Kidney capillary endothelial cell (primary cell): ENCODE measurements around the gene PRPF18.
A peak's percentile ranks its signal among the peaks of the same experiment; 100 is the strongest.
"Not testable (repeated sequence)": the region's sequence is repeated elsewhere in the genome, so short reads cannot be mapped to it uniquely, and the experiment has no call there.

ENCODE experiments used
- DNase-seq: peaks from one replicate; pipeline ENCODE4 v3.0.0-alpha.2; 2018; ENCODE audit warnings: low spot score

PRPF18 gene, protein sequence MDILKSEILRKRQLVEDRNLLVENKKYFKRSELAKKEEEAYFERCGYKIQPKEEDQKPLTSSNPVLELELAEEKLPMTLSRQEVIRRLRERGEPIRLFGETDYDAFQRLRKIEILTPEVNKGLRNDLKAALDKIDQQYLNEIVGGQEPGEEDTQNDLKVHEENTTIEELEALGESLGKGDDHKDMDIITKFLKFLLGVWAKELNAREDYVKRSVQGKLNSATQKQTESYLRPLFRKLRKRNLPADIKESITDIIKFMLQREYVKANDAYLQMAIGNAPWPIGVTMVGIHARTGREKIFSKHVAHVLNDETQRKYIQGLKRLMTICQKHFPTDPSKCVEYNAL

GRCh38 chr10:13586676-13587355 lies at the start of gene PRPF18:
Gene PRPF18 (plus strand): TSS chr10:13586965. CDS start chr10:13587087, 122 bp downstream.
- DNase-seq, result peak; percentile 89

DNA sequence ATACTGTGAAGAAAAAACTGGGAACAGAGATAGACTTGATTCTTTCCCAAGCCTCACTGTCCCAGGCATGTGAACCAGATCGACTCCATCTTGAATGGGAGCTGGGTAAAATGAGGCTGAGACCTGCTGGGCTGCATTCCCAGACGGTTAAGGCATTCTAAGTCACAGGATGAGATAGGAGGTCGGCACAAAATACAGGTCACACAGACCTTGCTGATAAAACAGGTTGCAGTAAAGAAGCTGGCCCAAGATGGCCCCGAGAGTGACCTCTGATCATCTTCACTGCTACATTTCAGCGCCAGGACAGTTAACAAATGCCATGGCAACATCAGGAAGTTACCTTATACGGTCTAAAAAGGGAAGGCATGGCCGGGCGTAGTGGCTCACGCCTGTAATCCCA lies 48.8 kb upstream of the PRPF18 start:
- DNase-seq, result not testable (repeated sequence)

DNA sequence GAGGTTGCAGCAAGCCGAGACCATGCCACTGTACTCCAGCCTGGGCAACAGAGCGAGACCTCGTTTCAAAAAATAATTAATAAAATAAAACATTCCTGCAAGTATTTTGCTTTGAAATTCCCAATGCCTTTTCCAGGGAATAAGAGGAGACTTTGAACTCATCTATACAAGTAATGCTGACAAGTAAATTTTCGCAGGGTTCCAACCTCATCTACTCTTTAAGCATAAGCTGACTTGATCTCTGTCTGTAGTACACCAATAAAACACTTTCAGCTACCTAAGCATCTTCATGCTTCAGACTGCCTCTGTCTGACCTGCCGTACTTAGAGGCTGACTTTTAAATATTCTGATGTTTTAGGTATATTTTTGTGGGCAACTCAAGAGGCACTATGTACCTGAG lies 44.2 kb upstream of the PRPF18 start:
- DNase-seq, result no peak

GRCh38 chr10:13550802-13551201 lies 36.0 kb upstream of the PRPF18 start:
- DNase-seq, result no peak

GRCh38 chr10:13555884-13556510 lies 30.8 kb upstream of the PRPF18 start:
- no peak for DNase-seq

GRCh38 chr10:13559124-13559700 lies 27.6 kb upstream of the PRPF18 start:
- DNase-seq, result no peak

DNA sequence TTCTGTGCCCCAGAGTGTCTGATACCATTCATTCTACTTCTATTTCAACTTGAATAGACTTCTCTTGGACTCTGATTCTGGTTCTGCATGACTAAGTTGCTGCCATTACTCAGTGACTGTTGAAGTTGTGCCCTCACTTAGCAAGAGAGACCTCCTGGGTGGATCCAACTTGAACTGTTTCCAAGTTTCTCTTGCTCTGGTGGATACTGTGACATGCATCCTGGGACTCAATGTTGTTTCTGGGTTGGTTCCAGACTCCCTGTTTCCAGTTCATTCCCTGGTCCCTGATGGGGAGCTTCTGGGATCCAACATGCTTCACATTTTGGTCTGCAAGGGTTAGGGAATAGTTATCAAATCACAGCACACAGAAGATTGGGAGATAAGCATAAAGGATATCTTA lies 26.2 kb upstream of the PRPF18 start:
- DNase-seq, result no peak

DNA sequence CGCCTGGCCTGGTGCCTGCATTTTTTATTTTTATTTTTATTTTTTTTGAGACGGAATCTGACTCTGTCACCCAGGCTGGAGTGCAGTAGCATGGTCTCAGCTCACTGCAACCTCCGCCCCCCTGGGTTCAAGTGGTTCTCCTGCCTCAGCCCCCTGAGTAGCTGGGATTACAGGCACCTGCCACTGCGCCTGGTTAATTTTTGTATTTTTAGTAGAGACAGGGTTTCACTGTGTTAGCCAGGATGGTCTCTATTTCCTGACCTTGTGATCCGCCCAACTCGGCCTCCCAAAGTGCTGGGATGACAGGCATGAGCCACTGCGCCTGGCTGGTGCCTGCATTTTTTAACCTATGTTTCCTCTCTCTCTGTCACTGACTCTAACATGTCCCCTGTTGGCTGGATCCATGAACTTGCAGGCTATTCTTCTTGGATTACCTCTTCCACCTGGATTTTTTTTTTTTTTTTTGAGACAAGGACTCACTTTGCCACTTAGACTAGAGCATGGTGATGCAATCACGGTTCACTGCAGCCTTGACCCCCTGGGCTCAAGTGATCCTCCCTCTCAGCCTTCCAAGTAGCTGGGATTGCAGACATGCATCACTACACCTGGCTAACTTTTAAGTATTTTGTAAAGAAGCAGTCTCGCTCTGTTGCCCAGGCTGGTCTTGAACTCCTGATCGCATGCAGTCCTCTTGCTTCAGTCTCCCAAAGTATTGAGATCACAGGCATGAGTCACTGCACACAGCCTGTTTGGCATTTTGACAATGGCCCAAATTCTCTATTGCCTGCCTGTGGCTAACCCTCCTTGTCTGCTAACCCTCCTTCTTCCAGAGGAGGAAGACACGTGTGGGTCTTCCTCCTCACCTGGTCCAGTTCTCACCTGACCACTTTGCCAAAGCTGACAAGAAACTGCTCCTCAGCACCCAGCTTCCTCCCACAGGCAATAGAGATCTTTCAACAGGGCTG lies 23.0 kb upstream of the PRPF18 start:
- no peak for DNase-seq

DNA sequence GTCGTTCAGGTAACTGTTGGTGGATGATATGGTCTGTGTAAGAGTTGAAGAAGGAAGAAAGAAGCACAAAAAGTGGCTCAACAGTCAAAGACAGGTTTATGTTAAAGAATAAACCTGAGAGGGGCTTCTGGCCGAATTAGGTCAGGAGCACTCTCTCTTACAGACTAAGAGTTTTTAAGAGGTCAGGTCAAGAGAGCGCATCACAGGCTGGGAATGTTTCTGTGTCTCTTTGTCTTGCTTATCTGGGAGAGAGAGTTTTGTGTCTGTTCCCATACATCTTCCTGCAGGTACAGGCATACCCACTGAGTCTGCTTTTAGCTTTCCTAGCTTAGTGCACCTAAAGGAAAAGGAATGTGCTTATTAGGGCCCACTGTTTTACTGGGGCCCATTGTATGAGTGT lies 22.2 kb upstream of the PRPF18 start:
- no peak for DNase-seq

DNA sequence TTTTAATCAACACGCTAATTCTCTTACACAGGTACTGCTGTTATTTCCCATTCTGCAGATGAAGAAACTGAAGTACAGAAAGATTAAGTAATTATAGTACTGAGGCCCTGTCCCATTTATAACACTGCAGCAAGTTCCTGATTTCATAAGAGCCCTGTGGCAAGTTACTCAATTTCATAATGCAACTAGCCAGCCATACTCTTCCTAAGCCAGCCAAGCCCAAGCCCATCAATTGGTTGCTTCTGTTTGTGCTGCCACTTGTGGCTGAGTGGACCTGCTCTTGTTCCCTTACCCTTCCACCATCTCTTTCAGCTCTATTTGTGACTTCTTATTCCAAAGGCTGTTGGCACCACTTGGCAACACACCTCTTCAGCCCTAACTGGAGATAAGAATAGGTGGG lies 19.7 kb upstream of the PRPF18 start:
- DNase-seq, result no peak

DNA sequence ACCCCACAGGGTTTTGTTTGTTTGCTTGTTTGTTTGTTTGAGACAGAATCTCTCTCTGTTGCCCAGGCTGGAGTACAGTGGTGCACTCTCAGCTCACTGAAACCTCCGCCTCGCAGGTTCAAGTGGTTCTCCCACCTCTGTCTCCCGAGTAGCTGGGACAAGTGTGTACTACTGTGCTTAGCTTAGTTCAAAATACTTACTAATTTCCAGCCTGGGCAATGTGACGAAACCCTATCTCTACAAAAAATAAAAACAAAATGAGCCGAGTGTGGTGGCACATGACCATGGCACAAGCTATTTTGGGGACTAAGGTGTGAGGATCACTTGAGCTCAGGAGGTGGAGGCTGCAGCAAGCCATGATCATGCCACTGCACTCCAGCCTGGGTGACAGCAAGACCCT lies 15.2 kb upstream of the PRPF18 start:
- no peak for DNase-seq

DNA sequence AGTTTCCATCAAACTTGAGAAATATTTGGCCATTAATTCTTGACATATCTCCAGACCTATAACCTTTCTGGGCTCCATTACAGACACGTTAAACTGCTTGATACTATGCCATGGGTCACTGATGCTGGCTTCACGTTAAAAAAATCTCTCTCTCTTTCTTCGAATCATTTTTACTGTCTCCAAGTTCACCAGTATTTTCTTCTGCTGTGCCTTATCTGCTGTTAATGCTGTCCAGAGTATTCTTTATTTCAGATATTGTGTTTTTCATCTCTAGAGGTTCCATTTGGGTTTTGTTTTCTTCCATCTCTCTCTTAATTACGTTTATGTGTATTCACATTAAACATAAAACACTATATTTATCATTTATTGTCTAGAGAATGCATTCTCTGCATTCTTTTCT lies 12.8 kb upstream of the PRPF18 start:
- no peak for DNase-seq

DNA sequence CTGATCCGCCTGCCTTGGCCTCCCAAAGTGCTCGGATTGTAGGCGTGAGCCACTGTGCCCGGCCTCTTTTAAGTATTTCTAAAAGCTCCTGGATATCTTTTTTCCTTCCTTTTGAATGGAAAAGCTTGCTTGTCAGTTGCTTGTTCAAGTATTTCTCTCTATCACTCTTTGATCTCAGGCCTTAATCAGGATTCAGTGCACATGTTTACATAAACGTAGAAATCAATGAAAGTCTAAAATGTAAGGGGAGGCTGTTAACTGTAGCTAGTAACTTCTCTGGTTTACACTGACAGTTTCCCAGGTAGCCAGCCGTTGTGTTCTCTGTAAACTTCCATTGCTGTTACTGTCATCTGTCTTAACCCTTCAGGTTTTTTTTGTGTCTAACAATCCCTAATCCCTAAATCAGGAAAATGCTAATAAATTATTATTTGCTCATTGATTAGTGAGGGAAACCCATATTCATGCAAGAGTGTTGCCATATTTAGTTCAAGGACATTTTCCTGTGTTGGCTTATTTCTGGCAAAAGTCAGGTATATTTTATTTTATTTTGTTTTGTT lies 1.5 kb upstream of the PRPF18 start:
- no peak for DNase-seq

DNA sequence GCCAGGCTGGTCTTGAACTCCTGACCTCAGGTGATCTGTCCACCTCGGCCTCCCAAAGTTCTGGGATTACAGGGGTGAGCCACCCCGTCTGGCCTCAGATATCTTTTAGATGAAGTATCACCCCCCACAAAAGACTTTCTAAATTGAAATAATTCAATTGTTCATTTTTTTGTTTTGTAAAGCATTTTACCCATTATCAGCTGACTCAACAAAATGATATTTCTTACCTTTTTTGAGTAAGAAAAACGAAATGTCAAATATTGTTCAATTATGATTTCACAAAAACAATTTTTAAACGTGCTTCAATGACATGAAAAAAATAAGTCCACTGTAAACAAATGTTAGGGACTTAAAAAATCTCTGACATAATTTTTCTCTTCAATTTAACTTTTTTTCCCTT lies 822 bp upstream of the PRPF18 start:
- no peak for DNase-seq

- peak; percentile 11 for DNase-seq
These were observed 626 bp downstream of the PRPF18 start for GRCh38 chr10:13587391-13587790.

GRCh38 chr10:13589316-13589715 lies 2.6 kb downstream of the PRPF18 start:
- DNase-seq, result no peak

DNA sequence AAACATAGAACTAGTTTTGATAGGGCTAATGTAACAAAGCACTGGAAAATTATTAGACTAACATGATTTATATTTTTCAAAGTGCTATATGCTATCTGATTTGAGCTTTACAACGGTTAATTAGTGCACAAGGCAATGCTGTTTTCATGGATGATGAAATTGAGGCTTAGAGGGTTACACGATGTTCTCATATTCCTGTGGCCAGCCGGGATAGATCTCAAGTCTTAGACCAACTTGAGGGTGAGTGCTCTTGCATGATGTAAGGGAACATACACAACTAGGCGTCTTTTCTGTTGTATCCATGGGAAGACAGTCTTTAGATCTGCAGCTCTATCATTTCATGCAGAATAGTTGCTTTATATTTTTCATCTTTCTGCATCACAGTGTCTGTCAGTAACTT lies 4.1 kb downstream of the PRPF18 start:
- no peak for DNase-seq

GRCh38 chr10:13592306-13592705 lies 5.5 kb downstream of the PRPF18 start:
- no peak for DNase-seq

GRCh38 chr10:13593535-13593934 lies 6.8 kb downstream of the PRPF18 start:
- DNase-seq, result no peak

GRCh38 chr10:13594641-13595040 lies 7.9 kb downstream of the PRPF18 start:
- DNase-seq, result no peak

GRCh38 chr10:13597909-13598308 lies 11.1 kb downstream of the PRPF18 start:
- DNase-seq, result no peak
